Body of pancreas (tissue), 4 donors: ENCODE measurements around the gene ANKS1B.

Experiments used
- POLR2A ChIP-seq, 3 donors: fragments of 450-650 bp; IDR thresholded peaks; one replicate each; pipeline ENCODE4 v1.6.1; 2016; ENCODE audit warnings: antibody characterized with exemption in 3 of 3, mild to moderate bottlenecking in 2 of 3
- TF ChIP-seq, protein P1 (sequence below), 7 experiments: fragments of 450-650 bp in 4 of 7; fragments of 200-600 bp in 3 of 7; sonication (generic) in 3 of 7; IDR thresholded peaks; one replicate each; pipeline ENCODE4 v1.5.1; 2016 to 2019; ENCODE audit warnings: antibody characterized with exemption in 7 of 7

DNA sequence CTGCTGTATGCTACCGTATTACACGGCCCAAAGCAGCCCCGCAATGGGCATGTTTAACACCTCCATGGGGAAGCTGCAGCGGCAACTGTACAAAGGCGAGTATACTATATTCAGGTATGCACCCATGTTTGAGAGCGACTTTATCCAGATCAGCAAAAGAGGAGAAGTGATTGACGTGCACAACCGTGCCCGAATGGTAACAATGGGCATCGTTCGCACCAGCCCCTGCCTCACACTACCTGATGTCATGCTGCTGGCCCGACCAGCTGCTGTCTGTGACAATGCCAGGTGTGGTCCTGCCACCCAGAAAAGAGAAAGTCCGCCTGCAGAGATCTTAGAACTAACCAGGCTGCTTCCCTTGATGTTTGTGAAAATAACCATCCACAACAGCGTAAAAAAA, 336.6 kb downstream of the ANKS1B start:
- TF ChIP-seq, protein P1, sequence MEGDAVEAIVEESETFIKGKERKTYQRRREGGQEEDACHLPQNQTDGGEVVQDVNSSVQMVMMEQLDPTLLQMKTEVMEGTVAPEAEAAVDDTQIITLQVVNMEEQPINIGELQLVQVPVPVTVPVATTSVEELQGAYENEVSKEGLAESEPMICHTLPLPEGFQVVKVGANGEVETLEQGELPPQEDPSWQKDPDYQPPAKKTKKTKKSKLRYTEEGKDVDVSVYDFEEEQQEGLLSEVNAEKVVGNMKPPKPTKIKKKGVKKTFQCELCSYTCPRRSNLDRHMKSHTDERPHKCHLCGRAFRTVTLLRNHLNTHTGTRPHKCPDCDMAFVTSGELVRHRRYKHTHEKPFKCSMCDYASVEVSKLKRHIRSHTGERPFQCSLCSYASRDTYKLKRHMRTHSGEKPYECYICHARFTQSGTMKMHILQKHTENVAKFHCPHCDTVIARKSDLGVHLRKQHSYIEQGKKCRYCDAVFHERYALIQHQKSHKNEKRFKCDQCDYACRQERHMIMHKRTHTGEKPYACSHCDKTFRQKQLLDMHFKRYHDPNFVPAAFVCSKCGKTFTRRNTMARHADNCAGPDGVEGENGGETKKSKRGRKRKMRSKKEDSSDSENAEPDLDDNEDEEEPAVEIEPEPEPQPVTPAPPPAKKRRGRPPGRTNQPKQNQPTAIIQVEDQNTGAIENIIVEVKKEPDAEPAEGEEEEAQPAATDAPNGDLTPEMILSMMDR (IDR thresholded peaks at IDR 0.05) = no peak
- no peak for TF ChIP-seq POLR2A (IDR thresholded peaks at IDR 0.05)
